ENCODE measurements around the gene ARHGEF11.
"Not testable (repeated sequence)": the region's sequence is repeated elsewhere in the genome, so short reads cannot be mapped to it uniquely, and the experiment has no call there.

Gene ARHGEF11, protein sequence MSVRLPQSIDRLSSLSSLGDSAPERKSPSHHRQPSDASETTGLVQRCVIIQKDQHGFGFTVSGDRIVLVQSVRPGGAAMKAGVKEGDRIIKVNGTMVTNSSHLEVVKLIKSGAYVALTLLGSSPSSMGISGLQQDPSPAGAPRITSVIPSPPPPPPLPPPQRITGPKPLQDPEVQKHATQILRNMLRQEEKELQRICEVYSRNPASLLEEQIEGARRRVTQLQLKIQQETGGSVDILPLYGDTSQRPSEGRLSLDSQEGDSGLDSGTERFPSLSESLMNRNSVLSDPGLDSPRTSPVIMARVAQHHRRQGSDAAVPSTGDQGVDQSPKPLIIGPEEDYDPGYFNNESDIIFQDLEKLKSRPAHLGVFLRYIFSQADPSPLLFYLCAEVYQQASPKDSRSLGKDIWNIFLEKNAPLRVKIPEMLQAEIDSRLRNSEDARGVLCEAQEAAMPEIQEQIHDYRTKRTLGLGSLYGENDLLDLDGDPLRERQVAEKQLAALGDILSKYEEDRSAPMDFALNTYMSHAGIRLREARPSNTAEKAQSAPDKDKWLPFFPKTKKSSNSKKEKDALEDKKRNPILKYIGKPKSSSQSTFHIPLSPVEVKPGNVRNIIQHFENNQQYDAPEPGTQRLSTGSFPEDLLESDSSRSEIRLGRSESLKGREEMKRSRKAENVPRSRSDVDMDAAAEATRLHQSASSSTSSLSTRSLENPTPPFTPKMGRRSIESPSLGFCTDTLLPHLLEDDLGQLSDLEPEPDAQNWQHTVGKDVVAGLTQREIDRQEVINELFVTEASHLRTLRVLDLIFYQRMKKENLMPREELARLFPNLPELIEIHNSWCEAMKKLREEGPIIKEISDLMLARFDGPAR (N-terminal part only)

DNA sequence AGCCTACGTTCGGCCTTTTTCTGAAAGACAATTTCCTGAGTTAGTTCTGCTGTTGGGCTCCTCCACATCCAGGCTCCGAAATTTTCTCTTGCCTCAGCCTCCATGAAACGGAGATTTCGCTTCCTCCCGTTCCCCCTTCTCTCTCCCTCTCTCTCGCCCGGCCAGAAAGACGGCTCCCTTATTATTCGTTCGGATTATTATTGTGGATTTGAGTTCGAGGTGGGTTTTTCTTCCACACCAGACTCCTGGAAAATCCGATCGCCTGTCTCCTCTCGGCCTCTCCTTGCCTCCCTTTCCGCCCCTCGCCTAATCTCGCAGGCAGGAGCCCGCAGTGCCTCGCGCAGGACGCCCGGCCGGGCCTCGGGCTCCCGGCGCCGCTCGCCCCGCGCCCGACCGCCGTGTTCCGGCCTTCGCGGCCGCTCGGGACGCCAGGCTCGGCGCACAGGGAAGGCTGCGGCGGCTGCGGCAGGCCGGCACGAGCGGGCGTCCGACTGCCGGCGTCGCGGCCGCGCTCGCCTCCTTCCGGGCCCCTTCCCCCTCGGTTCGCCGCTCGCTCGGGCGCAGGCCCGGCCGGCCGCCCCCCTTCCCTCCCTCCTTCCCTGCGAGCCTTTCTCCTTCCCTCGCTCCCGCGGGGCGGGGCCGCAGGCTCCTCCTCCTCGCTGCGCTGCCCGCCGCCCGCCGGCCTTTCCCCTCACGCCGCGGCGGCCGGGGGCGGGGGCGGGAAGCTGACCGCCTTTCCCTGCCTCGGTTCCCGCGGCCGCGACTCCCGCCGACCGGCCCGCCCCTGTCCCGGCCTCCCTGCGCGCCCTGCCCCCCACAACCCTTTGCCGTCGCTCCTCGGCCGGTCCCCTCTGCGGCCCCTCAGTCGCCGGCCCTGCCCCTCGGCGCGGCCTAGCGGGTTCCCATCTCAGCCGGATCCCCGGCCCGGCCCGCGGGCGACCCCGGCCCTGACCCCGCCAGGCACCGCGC is at the start of gene ARHGEF11:
Gene ARHGEF11 (minus strand): TSS at position 493 of the 969 bp plus-strand sequence. CDS start 1,412 bp downstream, outside the sequence.
- peak; percentile 3 to 14 (median 8) for DNase-seq (ENCODE audit: low read depth in 2 of 3, low spot score in 2 of 3)

DNA sequence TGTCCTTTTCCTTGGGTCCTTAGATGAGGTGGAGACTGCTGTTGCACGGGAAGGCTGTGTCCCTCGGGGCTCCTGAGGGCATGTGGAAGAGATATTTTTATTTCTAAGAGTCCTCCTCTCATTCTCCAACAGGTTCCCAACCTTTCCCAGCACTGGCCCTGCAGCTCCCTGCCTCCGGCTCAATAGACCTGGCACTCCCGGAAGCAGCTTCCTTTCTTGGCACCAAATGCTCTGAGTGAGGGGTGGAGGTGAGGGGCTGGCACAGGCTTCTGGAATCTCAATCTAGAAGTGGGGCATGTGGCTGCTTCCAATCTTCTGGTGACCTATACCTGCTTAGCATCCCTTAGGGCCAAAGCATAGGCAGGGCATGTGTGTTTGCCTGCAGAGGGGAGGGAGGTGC is 49.5 kb upstream of the ARHGEF11 start:
- DNase-seq (ENCODE audit: low read depth in 2 of 3, low spot score in 2 of 3): no peak

DNA sequence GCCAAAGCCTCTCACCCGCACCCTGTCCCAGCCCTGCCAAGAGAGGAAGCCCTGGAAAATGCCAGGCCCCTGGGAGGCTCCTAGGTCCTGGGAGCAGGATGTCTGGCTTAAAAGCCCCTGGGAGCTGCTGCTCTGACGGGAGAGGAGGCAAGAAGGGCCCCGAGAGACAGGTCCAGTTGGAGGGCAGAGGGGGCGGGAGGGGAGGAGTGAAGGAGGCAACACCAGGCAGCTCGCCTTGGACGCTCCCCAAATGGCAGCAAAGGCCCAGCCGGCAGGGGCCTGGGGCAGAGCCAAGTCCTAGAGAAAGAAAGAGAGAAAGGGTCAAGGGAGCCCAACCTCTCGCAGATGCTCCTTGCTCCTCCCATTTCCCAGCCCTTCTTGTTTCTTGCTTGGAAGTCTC is 47.3 kb upstream of the ARHGEF11 start:
- DNase-seq (ENCODE audit: low read depth in 2 of 3, low spot score in 2 of 3): no peak

DNA sequence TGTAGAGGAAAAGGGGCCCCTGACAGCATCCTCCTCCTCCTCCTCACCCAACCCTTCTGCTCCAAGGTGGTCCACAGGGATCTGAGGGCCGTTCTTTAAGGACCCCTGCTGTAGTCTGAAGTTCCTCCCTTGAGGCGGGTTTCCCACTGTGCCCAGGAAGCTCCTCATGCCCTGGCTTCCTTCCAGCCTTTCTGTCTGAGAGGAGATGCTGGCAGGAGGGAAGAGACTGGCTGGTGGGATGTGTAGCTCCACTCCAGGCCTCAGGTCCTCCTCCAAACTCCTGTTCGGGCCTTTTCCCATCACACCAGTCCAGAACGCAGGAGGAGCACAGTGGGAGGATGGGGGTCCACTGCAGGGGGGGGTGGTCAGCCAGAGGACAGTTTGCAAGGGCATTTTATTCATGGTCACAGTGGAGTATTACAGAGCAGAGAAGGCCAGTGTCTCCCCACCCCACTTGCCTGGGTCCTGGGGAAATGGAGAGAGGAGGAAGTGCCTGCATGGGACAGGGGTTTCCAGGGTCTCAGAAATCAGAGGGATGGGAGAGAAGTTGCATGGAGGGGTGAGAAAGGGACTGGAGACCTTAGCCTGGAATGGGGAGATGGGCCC is 46.2 kb upstream of the ARHGEF11 start:
- DNase-seq (ENCODE audit: low read depth in 2 of 3, low spot score in 2 of 3): no peak

DNA sequence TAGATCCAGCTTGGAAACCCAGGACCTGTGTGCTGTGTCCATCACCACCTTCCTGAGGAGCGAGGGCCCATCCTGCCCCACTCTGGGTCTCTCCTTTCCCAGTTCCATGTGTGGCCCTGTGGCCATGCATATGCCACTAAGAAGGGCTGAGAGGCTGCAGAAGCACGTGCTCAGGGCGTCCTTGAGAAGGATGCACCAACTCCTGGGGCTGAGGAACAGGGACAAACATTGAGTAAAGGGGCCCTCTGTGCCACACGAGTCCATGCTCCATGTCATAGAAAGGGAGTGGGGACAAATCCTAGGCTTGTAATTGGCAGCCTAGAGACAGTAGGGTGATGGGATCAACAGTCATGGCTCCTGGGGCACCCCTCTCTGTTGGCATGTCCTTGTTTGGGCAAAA is 45.6 kb upstream of the ARHGEF11 start:
- no peak for DNase-seq (ENCODE audit: low read depth in 2 of 3, low spot score in 2 of 3)

DNA sequence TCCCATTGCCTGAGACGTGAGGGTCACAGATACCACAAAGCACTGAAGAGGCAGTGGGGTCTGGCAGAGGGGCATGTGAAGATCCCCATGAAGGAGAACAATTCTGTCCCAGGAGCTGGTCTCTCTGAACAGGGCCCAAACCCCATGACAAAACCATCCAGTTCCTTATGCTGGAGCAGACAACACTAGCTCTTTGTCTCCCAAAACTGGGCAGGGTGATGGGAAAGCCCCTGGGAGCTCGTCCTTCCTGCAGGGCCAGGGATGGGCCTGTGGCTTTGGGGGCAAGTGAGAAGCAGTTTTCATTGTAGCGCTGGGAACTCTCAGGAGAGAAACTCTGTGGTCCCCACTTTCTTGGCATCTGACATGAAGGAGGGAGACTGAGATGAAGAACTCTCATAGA is 45.2 kb upstream of the ARHGEF11 start:
- DNase-seq (ENCODE audit: low read depth in 2 of 3, low spot score in 2 of 3): no peak

DNA sequence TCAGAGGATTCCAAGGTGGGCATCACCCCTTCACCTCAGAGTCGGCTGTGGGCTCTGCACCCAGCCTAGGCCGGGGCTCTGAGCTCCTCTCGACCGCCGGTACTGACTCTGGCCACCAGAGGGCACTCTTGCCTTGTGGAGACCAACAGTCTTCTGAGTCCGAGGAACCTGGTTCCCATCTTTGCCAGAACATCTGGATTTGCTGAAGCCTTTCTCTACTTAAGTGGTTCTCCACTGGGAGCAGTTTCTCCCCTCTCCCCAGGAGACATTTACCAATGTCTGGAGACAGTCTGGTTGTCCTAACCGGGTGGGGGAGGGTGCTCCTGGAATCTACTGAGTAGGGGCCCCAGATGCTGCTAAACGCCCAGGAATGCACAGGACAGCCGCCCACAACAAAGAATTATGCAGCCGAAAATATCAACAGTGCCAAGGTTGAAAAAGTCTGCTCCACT is 44.7 kb upstream of the ARHGEF11 start:
- peak; percentile 51 to 92 (median 89) for DNase-seq (ENCODE audit: low read depth in 2 of 3, low spot score in 2 of 3)

DNA sequence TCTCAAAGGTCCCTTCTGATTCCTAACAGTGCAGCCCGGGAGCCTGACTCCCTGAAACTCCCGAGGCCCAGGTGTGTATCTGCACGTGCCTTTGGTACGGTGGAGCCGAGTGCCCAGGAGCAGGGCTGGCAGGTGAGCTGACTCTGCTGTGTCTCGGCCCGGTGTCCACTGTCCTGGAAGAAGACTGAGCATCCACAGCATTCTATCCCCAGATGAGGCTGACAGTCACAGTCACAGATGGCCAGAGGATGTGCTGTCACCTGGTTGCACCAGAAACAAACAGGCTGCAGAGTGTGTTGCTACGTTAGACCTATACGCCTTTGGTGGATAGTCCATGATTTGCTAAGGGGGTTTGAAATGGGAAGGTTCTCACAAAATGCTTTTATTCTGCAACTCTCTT is 44.2 kb upstream of the ARHGEF11 start:
- no peak for DNase-seq (ENCODE audit: low read depth in 2 of 3, low spot score in 2 of 3)

DNA sequence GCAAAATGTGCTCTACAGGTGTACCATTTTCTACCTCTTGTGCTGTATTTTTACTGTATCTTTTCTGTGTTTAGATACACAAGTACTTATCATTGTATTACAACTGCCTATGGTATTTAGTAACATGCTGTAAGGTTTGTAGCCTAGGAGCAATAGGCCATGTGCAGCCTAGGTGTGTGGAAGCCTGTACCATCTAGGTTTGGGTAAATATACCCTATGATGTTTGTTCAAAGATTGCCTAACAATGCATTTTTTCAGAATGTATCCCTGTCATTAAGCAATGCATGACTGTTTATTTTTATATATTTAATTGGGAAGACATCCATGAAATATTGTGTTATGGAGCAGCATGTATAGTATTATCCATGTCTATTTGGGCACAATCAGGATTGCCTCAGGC is 43.1 kb upstream of the ARHGEF11 start:
- no peak for DNase-seq (ENCODE audit: low read depth in 2 of 3, low spot score in 2 of 3)

DNA sequence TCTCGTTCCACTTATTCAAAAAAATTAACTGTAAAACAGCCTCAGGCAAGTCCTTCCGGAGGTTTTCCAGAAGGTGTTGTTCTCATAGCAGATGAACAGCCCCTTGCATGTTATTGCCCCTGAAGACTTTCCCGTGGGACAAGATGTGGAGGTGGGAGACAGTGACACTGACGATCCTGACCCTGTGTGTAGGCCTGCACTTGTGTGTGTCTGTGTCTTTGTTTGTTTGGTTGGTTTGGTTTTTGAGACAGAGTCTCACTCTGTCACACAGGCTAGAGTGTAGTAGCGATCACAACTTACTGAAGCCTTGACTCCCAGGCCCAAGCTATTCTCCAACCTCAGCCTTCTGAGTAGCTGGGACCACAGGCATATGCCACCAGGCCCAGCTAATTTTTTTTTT is 41.5 kb upstream of the ARHGEF11 start:
- DNase-seq (ENCODE audit: low read depth in 2 of 3, low spot score in 2 of 3): no peak

DNA sequence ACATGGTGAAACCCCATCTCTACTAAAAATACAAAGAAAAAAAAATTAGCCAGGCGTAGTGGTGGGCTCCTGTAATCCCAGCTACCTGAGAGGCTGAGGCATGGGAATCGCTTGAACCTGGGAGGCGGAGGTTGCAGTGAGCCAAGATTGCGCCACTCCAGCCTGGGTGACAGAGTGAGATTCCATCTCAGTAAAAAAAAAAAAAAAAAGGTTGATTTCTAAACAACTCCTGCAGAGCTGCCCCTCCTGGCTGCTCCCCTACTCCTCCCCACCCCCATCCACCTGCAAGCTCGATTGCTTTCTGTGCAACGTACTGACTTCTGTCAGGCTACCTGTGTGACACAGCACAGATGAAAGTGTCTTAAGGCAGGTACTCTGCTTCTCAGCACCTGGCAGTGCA is 40.8 kb upstream of the ARHGEF11 start:
- DNase-seq (ENCODE audit: low read depth in 2 of 3, low spot score in 2 of 3): no peak

DNA sequence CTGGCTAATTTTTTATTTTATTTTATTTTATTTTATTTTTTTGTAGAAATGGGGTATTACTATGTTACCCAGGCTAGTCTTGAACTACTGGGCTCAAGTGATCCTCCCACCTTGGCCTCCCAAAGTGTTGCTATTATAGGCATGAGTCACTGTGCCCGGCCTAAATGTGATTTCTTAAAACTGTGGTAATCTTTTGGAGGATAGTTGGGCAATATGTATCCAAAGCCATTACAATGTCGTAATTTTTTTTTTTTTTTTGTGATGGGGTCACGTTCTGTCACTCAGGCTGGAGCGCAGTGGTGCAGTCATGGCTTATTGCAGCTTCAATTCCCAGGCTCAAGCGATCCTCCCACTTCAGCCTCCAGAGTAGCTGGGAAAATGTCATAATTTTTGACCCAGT is 39.9 kb upstream of the ARHGEF11 start:
- no peak for DNase-seq (ENCODE audit: low read depth in 2 of 3, low spot score in 2 of 3)

DNA sequence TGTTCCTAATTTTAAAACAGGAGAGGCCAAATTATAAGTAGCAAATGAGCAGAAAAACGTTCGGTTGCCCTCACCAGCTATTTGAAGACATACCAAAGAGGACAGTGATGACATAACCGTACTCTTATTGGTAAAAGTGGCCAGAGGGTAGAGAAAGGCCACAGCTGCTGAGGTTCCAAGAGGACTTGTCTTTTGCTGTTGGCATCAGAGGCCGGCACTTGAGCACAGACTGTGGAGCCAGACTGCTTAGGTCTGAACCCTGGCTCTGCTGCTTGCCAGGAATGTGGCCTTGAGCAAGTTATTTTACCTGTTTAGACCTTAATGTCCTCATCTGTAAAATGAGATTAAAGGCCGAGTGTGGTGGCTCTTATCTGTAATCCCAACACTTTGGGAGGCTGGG is 39.2 kb upstream of the ARHGEF11 start:
- DNase-seq (ENCODE audit: low read depth in 2 of 3, low spot score in 2 of 3): no peak

DNA sequence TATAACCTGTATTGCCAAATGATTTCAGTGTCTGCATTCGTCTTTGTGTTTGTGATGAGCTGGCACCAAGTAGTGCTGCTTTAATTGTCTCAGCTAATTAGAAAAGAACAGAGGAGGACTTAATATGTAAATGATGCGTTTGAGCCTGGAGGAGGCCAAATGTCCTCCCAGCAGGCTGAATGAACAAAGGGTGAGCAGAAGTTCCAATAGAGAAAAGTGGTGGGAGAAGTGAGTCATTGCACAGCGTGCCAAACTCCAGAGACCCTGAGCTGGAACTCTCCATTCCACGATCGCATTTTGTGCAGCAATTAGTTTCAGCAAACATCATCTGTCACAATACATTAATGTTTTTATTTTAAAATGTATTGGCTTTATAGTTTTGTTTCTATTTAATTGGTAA is 36.2 kb upstream of the ARHGEF11 start:
- DNase-seq (ENCODE audit: low read depth in 2 of 3, low spot score in 2 of 3): no peak

DNA sequence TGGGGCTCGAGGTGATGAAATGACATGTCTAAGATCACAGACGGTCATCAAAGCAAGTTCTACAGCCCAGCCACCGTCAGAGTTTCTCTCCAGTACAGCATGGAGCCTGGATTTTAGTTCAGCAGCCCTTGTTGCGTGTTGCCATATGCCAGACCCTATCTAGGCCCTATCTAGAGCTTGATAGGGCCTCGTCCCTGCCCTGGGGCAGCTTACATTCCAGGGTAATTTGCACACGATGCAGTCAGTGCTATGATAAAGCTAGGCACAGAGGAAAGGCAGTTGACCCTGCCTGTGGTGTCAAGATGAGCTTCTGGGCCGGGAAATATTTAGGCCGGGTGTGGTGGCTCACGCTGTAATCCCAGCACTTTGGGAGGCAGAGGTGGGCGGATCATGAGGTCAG is 35.2 kb upstream of the ARHGEF11 start:
- DNase-seq (ENCODE audit: low read depth in 2 of 3, low spot score in 2 of 3): no peak

DNA sequence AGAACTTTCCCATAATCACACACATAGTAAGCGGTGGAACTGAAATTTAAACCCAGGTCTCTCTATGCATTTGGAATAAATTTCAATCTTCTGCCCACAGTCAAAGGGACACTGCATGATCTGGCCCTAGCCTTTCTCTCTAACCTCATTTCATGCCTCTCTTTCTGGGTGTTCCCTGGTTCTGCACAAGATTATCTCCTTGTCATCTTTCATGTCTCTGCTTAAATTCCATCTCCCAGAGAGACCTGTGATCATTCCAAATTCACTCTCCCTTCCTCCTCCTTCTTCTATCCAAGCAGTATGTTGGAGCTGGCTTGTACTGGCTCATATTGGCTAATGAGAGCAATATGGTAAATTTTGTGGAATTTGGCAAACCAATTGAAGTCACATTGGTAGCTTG is 31.9 kb upstream of the ARHGEF11 start:
- no peak for DNase-seq (ENCODE audit: low read depth in 2 of 3, low spot score in 2 of 3)

DNA sequence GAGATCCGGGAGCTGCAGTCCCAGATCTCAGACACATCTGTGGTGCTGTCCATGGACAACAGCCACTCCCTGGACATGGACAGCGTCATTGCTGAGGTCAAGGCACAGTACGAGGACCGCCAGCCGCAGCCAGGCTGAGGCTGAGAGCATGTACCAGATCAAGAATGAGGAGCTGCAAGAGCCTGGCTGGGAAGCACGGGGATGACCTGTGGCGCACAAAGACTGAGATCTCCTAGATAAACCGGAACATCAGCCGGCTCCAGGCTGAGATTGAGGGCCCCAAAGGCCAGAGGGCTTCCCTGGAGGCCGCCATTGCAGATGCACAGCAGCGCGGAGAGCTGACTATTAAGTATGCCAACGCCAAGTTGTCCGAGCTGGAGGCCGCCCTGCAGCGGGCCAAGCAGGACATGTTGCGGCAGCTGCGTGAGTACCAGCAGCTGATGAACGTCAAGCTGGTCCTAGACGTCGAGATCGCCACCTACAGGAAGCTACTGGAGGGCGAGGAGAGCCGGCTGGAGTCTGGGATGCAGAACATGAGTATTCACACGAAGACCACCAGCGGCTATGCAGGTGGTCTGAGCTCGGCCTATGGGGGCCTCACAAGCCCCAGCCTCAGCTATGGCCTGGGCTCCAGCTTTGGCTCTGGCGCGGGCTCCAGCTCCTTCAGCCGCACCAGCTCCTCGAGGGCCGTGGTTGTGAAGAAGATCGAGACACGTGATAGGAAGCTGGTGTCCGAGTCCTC is 28.6 kb upstream of the ARHGEF11 start:
- peak in 1 of 3 experiments; percentile 7 for DNase-seq (ENCODE audit: low read depth in 2 of 3, low spot score in 2 of 3)

DNA sequence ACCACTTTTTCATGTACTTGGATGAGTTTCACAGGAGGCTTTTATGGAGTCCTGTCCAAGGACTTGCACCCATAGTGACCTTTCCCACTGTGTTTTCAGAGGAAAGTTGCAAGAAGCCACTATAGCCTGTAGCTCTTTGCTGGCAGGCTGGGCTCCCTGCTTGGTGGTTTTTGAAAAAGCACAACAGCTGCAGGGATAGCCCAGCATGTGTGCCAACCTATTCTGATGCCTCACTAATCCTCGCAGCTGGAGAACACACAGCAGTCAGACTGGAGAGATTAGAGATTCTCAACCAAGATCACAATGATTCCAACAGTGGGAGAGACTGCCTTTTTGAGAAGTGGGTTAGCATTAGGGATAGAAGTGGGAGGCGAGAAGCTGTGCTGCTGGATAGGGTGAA is 24.1 kb upstream of the ARHGEF11 start:
- DNase-seq (ENCODE audit: low read depth in 2 of 3, low spot score in 2 of 3): no peak

DNA sequence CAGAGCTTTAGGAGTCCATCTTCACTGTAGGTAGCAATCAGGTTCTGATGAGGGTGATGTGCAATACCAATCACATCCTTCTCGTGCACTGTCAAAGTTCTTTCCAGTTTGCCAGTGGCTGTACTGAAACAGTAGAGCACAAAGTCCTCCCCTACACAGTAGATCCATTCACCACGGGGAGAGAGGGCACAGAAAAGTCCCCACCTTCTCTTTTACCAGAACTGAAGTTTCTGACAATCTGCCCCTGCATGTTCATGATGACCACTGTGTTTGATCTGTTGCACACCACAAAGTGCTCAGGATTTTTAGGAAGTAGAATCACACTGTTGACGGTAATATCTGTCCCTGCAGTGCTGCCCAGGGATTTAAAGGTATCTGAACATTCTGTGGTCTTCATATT is 13.7 kb upstream of the ARHGEF11 start:
- not testable (repeated sequence) for DNase-seq (ENCODE audit: low read depth in 2 of 3, low spot score in 2 of 3)

DNA sequence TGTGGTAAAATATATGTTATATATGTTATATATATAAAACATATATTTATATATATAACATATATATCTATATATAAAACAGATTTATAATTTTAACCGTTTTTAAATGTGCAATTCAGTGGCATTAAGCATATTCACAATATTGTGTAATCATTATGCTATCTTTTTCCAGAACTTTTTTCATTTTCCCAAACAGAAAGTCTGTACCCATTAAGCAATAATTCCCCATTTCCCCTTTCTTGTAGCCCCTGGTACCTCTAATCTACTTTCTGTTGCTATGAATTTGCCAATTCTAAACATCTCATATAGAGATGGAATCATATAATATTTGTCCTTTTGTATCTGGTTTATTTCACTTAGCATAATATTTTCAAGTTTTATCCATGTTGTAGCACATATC is 10.7 kb upstream of the ARHGEF11 start:
- DNase-seq (ENCODE audit: low read depth in 2 of 3, low spot score in 2 of 3): no peak
